T-helper 2 cell treated with Interferon-gamma antibody and Interleukin-4, amounts not matched to agents 5 μg/mL and 100 μg/mL, for 36 hours (primary cell): ENCODE data around the gene AIFM2.
A peak's percentile ranks its signal among the peaks of the same experiment; 100 is the strongest.
"Not testable (repeated sequence)": the region's sequence is repeated elsewhere in the genome, so short reads cannot be mapped to it uniquely, and the experiment has no call there.

Source experiments
- DNase-seq: peaks from one replicate; pipeline ENCODE4 v3.0.0; 2021; ENCODE audit warnings: low spot score
- H3K27ac Mint-ChIP-seq: one replicate; pipeline ENCODE4 v1.8.0; 2021; ENCODE audit warnings: mild to moderate bottlenecking, mixed read lengths
- H3K27me3 Mint-ChIP-seq: one replicate; pipeline ENCODE4 v1.8.0; 2021; ENCODE audit warnings: low read depth, mixed read lengths
- H3K36me3 Mint-ChIP-seq: one replicate; pipeline ENCODE4 v1.8.0; 2021; ENCODE audit warnings: low read depth, mixed read lengths
- H3K4me1 Mint-ChIP-seq: one replicate; pipeline ENCODE4 v1.8.0; 2021; ENCODE audit warnings: low read depth, mixed read lengths
- H3K4me3 Mint-ChIP-seq: one replicate; pipeline ENCODE4 v1.8.0; 2022; ENCODE audit warnings: mild to moderate bottlenecking, moderate library complexity, mixed read lengths
- H3K9me3 Mint-ChIP-seq: one replicate; pipeline ENCODE4 v1.8.0; 2021; ENCODE audit warnings: mixed read lengths

The AIFM2 gene

DNA sequence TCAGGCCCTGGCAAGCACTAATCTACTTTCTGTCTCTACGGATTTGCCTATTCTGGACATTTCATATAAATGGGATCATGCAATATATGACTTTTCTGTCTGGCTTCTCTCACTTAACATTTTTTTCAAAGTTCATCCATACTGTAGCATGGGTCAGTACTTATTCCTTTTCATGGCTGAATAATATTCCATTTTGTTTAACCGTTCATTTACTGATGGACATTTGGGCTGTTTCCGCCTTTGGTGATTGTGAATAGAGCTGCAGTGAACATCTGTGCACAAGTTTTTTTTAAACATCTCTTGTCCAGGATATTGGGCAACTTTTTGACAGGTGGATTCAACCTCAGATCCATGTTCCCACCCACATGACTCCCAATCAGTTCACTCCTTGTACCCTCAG lies 31.0 kb downstream of the AIFM2 start:
- H3K4me1 Mint-ChIP-seq, result no peaks in the 10 kb centered on the region
- H3K27ac Mint-ChIP-seq, result no peak overlapping the region
- peaks cover 6% of the 10 kb centered on the region for H3K36me3 Mint-ChIP-seq
- no peaks in the 10 kb centered on the region for H3K9me3 Mint-ChIP-seq
- DNase-seq, result no peak
- H3K4me3 Mint-ChIP-seq, result no peak overlapping the region
- H3K27me3 Mint-ChIP-seq, result no peaks in the 10 kb centered on the region

DNA sequence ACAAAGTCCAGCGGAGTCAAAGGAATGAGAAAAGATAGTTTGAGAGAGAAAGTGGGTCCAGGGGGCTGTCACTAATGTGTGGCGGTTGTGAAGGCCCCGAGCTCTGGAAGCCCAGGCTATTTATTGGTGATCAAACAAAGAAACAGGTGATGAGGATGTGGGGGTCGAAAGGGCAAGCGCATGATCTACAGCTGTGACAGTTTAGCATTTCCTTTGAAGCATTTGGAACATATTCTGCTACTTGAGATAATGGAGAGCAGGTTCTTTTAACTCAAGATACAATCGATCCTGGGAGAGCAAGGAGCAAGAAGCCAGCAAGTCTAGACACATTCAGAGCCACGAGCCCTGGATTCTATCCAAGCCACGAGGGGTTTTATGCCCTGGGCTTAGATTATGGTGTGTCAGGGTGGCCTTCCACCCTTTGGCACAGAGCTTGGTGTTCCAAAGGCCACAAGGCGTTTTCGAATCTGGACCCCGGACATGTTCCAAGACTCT lies 31.5 kb downstream of the AIFM2 start:
- H3K36me3 Mint-ChIP-seq, H3K4me3 Mint-ChIP-seq, H3K27me3 Mint-ChIP-seq, H3K27ac Mint-ChIP-seq, DNase-seq, H3K9me3 Mint-ChIP-seq, H3K4me1 Mint-ChIP-seq: not testable (repeated sequence)

DNA sequence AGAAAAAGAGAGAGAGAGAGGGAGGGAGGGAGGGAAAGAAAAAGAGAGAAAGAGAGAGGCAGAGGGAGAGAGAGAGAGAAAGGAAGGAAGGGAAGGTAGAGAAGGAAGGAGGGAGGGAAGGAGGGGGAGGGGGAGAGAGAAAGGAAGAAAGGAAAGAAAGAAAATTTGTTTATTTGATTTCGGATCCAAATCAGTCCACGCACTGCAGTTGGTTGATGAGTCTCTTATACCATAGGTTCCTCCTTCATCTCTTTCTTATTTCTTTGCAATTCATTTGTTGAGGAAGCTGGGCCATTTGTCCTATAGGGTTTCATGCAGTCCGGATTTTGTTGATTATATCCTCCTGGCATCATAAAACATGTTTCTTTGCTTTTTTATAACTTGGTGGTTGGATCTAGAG lies 34.4 kb downstream of the AIFM2 start:
- peaks cover 11% of the 10 kb centered on the region for H3K4me1 Mint-ChIP-seq
- no peak overlapping the region for H3K4me3 Mint-ChIP-seq
- H3K27me3 Mint-ChIP-seq, result no peaks in the 10 kb centered on the region
- no peak overlapping the region for H3K27ac Mint-ChIP-seq
- no peaks in the 10 kb centered on the region for H3K9me3 Mint-ChIP-seq
- DNase-seq, result no peak
- H3K36me3 Mint-ChIP-seq, result peaks cover 6% of the 10 kb centered on the region

DNA sequence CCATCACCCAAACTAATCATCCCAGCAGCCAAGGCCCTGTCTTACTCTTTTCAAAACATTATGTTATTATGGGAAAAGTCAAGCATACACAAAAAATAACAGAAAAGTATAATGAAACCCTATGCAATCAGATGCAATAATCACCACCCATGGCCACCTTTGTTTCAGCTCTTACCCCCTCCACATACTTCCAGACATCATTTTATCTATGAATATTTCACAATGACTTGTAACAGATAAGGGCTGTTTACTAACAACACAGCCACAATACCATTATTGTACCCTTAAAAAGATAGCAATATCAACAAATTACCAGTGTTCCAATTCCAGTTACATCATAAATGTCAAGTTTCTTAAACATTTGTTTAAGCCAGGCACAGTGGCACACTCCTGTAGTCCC lies 35.2 kb downstream of the AIFM2 start:
- Mint-ChIP-seq H3K4me1 (peaks cover 18% of the 10 kb centered on the region), H3K27me3 (no peaks in the 10 kb centered on the region), H3K36me3 (peaks cover 6% of the 10 kb centered on the region), H3K27ac (no peak overlapping the region), H3K9me3 (no peaks in the 10 kb centered on the region), H3K4me3 (no peak overlapping the region)
- DNase-seq, result no peak

DNA sequence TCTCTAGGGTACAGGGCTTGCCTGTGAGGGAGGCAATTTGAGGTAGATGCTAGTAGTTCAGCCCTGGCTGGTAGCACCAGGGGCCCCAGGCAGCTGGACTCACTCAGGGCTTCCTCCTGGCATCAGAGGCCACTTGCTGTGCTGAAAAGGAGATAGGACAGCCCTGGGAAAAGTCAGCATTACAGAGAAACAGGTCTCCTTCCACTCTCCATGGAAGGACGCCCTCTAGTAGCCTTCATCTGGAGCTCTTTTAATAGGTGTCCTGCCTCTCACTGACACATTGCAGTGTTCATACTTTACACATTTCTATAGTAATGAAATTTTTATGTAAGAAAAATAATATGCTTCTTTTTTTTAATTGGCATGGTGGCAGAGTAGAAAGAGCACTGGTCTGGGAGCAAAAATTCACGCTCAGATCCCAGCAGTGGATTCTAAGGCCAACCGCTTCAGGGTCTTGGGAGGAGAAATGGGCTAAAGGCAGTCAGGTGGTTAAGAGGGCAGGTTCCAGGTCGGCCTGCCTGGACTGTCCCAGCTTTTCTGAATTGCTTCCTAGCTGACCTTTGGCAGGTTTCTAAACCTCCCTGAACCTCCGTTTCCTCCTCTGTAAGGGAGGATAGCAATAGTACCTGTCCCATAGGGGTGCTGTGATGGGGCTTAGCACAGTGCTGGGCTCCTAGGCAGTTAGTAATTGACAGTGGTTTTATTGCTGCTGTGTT lies 35.8 kb downstream of the AIFM2 start:
- peaks cover 6% of the 10 kb centered on the region for H3K36me3 Mint-ChIP-seq

DNA sequence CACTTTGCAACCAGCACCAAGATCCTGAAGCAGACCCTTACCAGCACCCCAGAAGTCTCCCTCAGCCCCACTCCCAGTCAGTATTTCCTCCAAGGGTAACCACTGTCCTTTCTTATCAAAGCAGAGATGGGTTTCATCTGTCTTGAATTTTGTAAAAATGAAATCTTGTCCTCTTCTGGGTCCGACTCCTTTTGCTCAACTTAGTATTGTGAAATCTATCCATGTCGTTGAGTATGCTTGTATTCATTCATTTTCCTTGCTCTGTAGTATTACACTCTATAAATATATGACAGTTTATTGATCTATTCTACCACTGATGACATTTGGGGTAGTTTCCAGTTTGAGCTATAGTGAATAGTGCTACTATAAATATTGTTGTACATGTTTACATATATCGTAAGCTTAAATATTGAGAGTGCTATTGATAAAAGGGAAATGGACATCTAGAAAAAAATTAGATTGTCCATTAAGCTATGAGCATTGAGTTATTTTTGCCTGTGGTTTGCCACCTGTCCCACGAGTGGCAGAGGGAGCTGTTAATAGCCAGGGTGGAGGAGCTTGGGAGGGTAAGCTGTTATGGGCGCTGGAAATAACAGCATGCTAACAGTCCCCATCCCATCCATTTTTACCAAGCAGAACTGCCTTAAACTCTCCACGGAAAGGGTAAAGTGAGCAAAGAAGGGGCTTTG lies 36.5 kb downstream of the AIFM2 start:
- no peaks in the 10 kb centered on the region for H3K27me3 Mint-ChIP-seq
- H3K4me1 Mint-ChIP-seq, result peaks cover 27% of the 10 kb centered on the region
- DNase-seq, result no peak
- no peaks in the 10 kb centered on the region for H3K9me3 Mint-ChIP-seq
- H3K27ac Mint-ChIP-seq, result no peak overlapping the region
- no peak overlapping the region for H3K4me3 Mint-ChIP-seq
- peaks cover 5% of the 10 kb centered on the region for H3K36me3 Mint-ChIP-seq

More for the DNA sequence above, 35.8 kb downstream of the AIFM2 start:
- H3K4me1 Mint-ChIP-seq, result peaks cover 24% of the 10 kb centered on the region
- H3K9me3 Mint-ChIP-seq, result no peaks in the 10 kb centered on the region
- no peak for DNase-seq
- H3K27ac Mint-ChIP-seq, result no peak overlapping the region
- H3K4me3 Mint-ChIP-seq, result no peak overlapping the region
- H3K27me3 Mint-ChIP-seq, result no peaks in the 10 kb centered on the region

DNA sequence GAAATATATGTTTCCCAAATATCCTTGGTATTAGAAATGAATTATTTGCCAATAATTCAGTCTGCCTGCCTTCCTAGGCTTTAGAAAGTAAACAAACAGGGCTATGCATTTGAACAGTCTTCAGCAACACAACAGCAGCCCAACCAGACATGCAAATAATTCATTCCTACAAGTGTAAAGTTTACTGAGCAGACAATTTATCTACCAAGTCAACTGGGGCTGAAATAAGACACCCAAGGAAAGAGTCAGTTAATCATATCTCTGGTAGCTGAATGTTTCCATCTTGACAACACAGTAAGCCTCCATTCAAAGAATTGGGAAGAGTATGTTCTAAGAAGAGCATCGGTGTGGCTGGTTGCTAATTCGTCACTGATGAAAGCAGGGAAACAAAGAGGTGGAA lies 38.4 kb downstream of the AIFM2 start:
- Mint-ChIP-seq H3K27me3 (no peaks in the 10 kb centered on the region), H3K27ac (no peak overlapping the region), H3K9me3 (no peaks in the 10 kb centered on the region), H3K36me3 (peaks cover 5% of the 10 kb centered on the region), H3K4me3 (no peak overlapping the region), H3K4me1 (peaks cover 27% of the 10 kb centered on the region)
- no peak for DNase-seq

DNA sequence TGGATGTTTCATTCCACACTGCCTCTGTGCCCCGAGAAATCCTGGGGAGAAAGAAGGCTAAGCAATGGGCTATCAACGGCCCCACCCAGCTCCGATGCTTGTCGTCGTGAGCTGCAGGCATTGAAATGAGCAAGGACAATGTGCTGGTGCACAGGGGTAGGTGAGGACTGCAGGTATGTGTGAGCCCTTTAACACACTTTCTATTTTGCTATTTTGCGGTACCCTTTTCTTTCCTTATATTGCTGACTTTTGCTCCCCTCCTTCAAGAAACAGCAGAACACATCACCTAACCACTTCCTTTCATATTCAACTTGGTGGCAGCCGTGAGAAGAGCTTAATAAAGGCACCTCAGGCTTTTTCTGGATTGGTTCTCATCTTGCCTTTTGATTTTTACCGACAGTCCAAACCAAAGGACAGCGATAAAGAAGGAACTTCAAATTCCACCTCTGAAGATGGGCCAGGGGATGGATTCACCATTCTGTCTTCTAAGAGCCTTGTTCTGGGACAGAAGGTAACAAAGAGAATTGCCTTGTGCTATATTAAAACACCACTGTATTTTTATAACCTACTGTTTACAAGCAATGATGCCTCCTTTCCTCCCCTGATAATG lies 39.2 kb downstream of the AIFM2 start:
- no peaks in the 10 kb centered on the region for H3K9me3 Mint-ChIP-seq
- peak; percentile 10 for DNase-seq
- peak overlapping the region; percentile 85 for H3K4me3 Mint-ChIP-seq
- peaks cover 27% of the 10 kb centered on the region for H3K4me1 Mint-ChIP-seq
- H3K27ac Mint-ChIP-seq, result peak overlapping the region; percentile 70
- H3K27me3 Mint-ChIP-seq, result no peaks in the 10 kb centered on the region
- peaks cover 2% of the 10 kb centered on the region for H3K36me3 Mint-ChIP-seq

DNA sequence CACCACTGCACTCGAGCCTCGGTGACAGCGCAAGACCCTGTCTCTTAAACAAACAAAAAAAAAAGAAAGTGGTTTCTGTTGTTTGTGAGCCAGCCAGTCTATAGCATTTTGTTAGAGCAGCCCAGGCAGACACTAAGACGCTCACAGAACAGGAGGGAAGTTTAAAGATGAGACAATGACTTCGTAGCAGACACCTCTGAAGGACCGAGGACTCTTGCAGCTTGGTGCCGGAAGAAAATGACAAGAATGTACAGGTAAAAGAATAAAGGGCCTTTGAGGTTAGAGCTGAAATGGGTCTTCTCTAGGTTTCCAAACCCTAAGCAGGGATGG lies 40.3 kb downstream of the AIFM2 start:
- peaks cover 2% of the 10 kb centered on the region for H3K36me3 Mint-ChIP-seq
- peaks cover 27% of the 10 kb centered on the region for H3K4me1 Mint-ChIP-seq
- H3K4me3 Mint-ChIP-seq, result peak overlapping the region; percentile 85
- H3K9me3 Mint-ChIP-seq, result no peaks in the 10 kb centered on the region
- peak overlapping the region; percentile 88 for H3K27ac Mint-ChIP-seq
- no peak for DNase-seq
- peaks cover 3% of the 10 kb centered on the region for H3K27me3 Mint-ChIP-seq

DNA sequence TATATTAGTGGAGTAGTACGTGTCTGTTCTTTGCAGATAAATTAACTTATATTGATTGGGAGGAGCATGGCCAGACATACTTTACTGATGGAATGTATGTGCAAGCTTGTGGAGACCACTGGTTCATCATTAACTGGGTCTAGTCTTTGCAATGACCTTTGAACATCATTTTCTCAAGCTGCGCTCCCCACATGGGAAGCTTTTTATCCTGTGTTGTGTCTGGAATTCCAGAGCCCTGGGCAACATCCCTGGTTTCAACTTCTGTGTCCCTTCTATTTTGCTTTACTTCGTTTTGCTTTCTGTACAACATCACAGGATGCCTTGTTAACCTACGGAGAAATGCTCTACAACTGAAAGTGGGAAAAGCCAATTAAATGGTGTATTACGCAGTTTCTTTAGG lies 41.7 kb downstream of the AIFM2 start:
- no peaks in the 10 kb centered on the region for H3K9me3 Mint-ChIP-seq

DNA sequence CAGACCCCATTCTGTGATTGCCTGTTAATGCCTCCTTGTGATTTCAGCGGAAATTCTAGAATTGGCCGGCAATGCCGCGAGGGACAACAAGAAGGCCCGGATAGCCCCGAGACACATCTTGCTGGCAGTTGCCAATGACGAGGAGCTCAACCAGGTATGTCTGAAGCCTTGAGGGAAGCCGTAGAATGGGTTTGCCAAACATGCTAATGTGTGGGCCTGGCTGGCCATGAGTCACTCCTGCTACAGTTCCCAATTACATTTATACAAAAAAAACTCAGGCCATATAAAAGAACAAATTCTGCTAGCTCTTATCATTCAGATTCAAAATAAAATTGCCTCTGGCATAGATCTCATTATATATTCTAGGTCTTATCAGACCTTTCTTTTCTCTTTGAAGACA lies 42.6 kb downstream of the AIFM2 start:
- H3K9me3 Mint-ChIP-seq, result no peaks in the 10 kb centered on the region
- H3K4me1 Mint-ChIP-seq, result peaks cover 27% of the 10 kb centered on the region
- no peak overlapping the region for H3K27ac Mint-ChIP-seq
- H3K4me3 Mint-ChIP-seq, result no peak overlapping the region
- H3K27me3 Mint-ChIP-seq, result peaks cover 8% of the 10 kb centered on the region
- H3K36me3 Mint-ChIP-seq, result peaks cover 2% of the 10 kb centered on the region
- no peak for DNase-seq

More for the DNA sequence above, 41.7 kb downstream of the AIFM2 start:
- Mint-ChIP-seq H3K27ac (no peak overlapping the region), H3K4me3 (no peak overlapping the region), H3K4me1 (peaks cover 27% of the 10 kb centered on the region), H3K27me3 (peaks cover 5% of the 10 kb centered on the region), H3K36me3 (peaks cover 2% of the 10 kb centered on the region)
- no peak for DNase-seq

DNA sequence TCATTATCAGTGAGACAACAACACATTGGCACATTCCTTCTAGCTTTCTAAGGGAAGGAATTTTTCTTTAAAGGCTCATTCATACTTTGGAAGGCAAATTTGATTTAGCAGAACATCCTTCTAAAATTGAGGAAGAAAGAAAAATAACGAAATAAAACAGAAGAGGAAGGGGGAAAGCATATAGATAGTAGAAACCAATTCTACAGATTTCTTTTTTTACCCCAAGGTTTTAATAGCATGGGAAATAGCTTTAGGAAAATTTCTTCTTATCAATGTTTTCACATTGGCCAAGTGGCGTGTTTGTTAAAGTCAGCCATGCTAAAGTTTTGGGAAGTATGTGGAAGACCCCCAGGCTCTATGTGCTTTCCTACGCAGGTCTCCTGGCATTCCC lies 44.3 kb downstream of the AIFM2 start:
- Mint-ChIP-seq H3K9me3 (no peaks in the 10 kb centered on the region), H3K27me3 (peaks cover 12% of the 10 kb centered on the region), H3K4me1 (peaks cover 17% of the 10 kb centered on the region), H3K36me3 (no peaks in the 10 kb centered on the region), H3K27ac (no peak overlapping the region), H3K4me3 (no peak overlapping the region)
- no peak for DNase-seq

DNA sequence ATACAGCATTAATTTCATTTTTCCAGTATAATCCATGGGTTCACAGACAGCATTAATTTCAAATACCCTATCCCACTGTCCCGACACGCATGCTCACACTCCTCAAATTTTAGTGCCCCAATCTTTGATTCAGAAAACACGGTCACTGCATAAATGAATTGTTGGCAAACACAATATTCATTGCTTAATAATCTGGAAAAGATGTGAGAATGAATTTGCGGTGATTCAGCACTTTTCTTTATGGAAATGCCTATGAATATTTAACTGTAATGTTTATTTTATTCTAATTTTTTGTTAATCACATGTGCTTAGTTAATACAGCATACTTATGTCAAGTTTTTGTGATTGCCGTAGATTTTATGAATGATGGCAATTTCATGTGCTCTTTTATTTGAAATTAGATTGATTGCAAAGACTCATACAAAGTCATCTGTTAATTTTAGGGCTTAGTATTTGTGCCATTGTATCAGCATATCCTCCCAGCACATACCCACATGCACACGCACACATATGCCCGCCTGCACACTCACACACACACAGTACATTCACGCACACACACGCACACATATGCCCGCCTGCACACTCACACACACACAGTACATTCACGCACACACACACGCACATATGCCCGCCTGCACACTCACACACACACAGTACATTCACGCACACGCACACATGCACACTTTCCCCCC lies 44.9 kb downstream of the AIFM2 start:
- Mint-ChIP-seq H3K4me1 (peaks cover 12% of the 10 kb centered on the region), H3K4me3 (no peak overlapping the region)

More for the DNA sequence above, 44.9 kb downstream of the AIFM2 start:
- H3K27ac Mint-ChIP-seq, result no peak overlapping the region
- peaks cover 12% of the 10 kb centered on the region for H3K27me3 Mint-ChIP-seq
- H3K36me3 Mint-ChIP-seq, result no peaks in the 10 kb centered on the region
- no peak for DNase-seq
- H3K9me3 Mint-ChIP-seq, result no peaks in the 10 kb centered on the region
